Erythroblast (primary cell): ENCODE data around the gene NEFH.

Experiments used
- GATA1 ChIP-seq: IDR thresholded peaks from 2 replicates; pipeline ENCODE4 v1.6.1; 2011; ENCODE audit warnings: low read depth, mild to moderate bottlenecking, control low read depth, low read length, moderate library complexity
- POLR2A ChIP-seq: IDR thresholded peaks from 2 replicates; pipeline ENCODE4 v1.6.1; 2011; ENCODE audit warnings: mild to moderate bottlenecking, low read length

GRCh38 chr22:29481265-29482000 is 1.4 kb downstream of the NEFH start:
- no peak for TF ChIP-seq POLR2A
- TF ChIP-seq GATA1: no peak
